ENCODE results near the gene ENPP3. TPM values are rescaled to one million over a fixed set of nuclear protein-coding genes. Genes with fewer than 3 reads are reported as not detected.
A peak's percentile ranks its signal among the peaks of the same experiment; 100 is the strongest.

Gene ENPP3
- not detected for polyA plus RNA-seq (2012; ENCODE audit: missing spikeins)

GRCh38 chr6:131636880-131637792 is at the start of gene ENPP3:
TSS of gene ENPP3 (plus strand) at chr6:131637302. CDS start at chr6:131637385, 83 bp downstream.
- no peak for TF ChIP-seq POLR2AphosphoS5 (IDR thresholded peaks at IDR 0.05; ENCODE audit: low read depth, low read length)
- TF ChIP-seq TAF1 (IDR thresholded peaks at IDR 0.05; ENCODE audit: borderline replicate concordance, low read depth, low read length) = no peak
- no peak for TF ChIP-seq POLR2A (IDR thresholded peaks at IDR 0.05; ENCODE audit: low read depth, low read length)
- DNase-seq (ENCODE audit: insufficient read length) = no peak
- FAIRE-seq = no peak

- FAIRE-seq (no peak), DNase-seq (ENCODE audit: insufficient read length) (no peak)
- TF ChIP-seq POLR2AphosphoS5 (IDR thresholded peaks at IDR 0.05; ENCODE audit: low read depth, low read length) = no peak
- TF ChIP-seq POLR2A (IDR thresholded peaks at IDR 0.05; ENCODE audit: low read depth, low read length) = no peak
- TF ChIP-seq TAF1 (IDR thresholded peaks at IDR 0.05; ENCODE audit: borderline replicate concordance, low read depth, low read length) = no peak
Observed at GRCh38 chr6:131587909-131588308, 49.2 kb upstream of the ENPP3 start.

- FAIRE-seq (no peak), DNase-seq (ENCODE audit: insufficient read length) (no peak)
- no peak for TF ChIP-seq POLR2A (IDR thresholded peaks at IDR 0.05; ENCODE audit: low read depth, low read length)
- TF ChIP-seq TAF1 (IDR thresholded peaks at IDR 0.05; ENCODE audit: borderline replicate concordance, low read depth, low read length) = no peak
- no peak for TF ChIP-seq POLR2AphosphoS5 (IDR thresholded peaks at IDR 0.05; ENCODE audit: low read depth, low read length)
Observed at GRCh38 chr6:131588643-131589042, 48.5 kb upstream of the ENPP3 start.

- TF ChIP-seq TAF1 (IDR thresholded peaks at IDR 0.05; ENCODE audit: borderline replicate concordance, low read depth, low read length) = no peak
- no peak for TF ChIP-seq POLR2A (IDR thresholded peaks at IDR 0.05; ENCODE audit: low read depth, low read length)
- no peak for TF ChIP-seq POLR2AphosphoS5 (IDR thresholded peaks at IDR 0.05; ENCODE audit: low read depth, low read length)
- no peak for FAIRE-seq
- DNase-seq (ENCODE audit: insufficient read length) = no peak
Observed at GRCh38 chr6:131592935-131593334, 44.2 kb upstream of the ENPP3 start.

- TF ChIP-seq POLR2A (IDR thresholded peaks at IDR 0.05; ENCODE audit: low read depth, low read length) = no peak
- no peak for TF ChIP-seq TAF1 (IDR thresholded peaks at IDR 0.05; ENCODE audit: borderline replicate concordance, low read depth, low read length)
- TF ChIP-seq POLR2AphosphoS5 (IDR thresholded peaks at IDR 0.05; ENCODE audit: low read depth, low read length) = no peak
- no peak for DNase-seq (ENCODE audit: insufficient read length)
- no peak for FAIRE-seq
Observed at GRCh38 chr6:131594074-131594473, 43.0 kb upstream of the ENPP3 start.

- TF ChIP-seq TAF1 (IDR thresholded peaks at IDR 0.05; ENCODE audit: borderline replicate concordance, low read depth, low read length) (no peak), POLR2A (IDR thresholded peaks at IDR 0.05; ENCODE audit: low read depth, low read length) (no peak), POLR2AphosphoS5 (IDR thresholded peaks at IDR 0.05; ENCODE audit: low read depth, low read length) (no peak)
- FAIRE-seq = no peak
- no peak for DNase-seq (ENCODE audit: insufficient read length)
Observed at GRCh38 chr6:131597446-131597845, 39.7 kb upstream of the ENPP3 start.

GRCh38 chr6:131600716-131601115 is 36.4 kb upstream of the ENPP3 start:
- TF ChIP-seq POLR2A (IDR thresholded peaks at IDR 0.05; ENCODE audit: low read depth, low read length) (no peak), TAF1 (IDR thresholded peaks at IDR 0.05; ENCODE audit: borderline replicate concordance, low read depth, low read length) (no peak), POLR2AphosphoS5 (IDR thresholded peaks at IDR 0.05; ENCODE audit: low read depth, low read length) (no peak)
- no peak for FAIRE-seq
- DNase-seq (ENCODE audit: insufficient read length) = no peak

- no peak for TF ChIP-seq POLR2AphosphoS5 (IDR thresholded peaks at IDR 0.05; ENCODE audit: low read depth, low read length)
- FAIRE-seq = no peak
- DNase-seq (ENCODE audit: insufficient read length) = no peak
Observed at GRCh38 chr6:131602781-131603312, 34.3 kb upstream of the ENPP3 start.

GRCh38 chr6:131613296-131613925 is 23.7 kb upstream of the ENPP3 start:
- no peak for TF ChIP-seq TAF1 (IDR thresholded peaks at IDR 0.05; ENCODE audit: borderline replicate concordance, low read depth, low read length)
- TF ChIP-seq POLR2A (IDR thresholded peaks at IDR 0.05; ENCODE audit: low read depth, low read length) = no peak
- no peak for TF ChIP-seq POLR2AphosphoS5 (IDR thresholded peaks at IDR 0.05; ENCODE audit: low read depth, low read length)
- FAIRE-seq (no peak), DNase-seq (ENCODE audit: insufficient read length) (no peak)

GRCh38 chr6:131615275-131615674 is 21.8 kb upstream of the ENPP3 start:
- FAIRE-seq (no peak), DNase-seq (ENCODE audit: insufficient read length) (no peak)
- TF ChIP-seq TAF1 (IDR thresholded peaks at IDR 0.05; ENCODE audit: borderline replicate concordance, low read depth, low read length) = no peak
- TF ChIP-seq POLR2AphosphoS5 (IDR thresholded peaks at IDR 0.05; ENCODE audit: low read depth, low read length) = no peak
- TF ChIP-seq POLR2A (IDR thresholded peaks at IDR 0.05; ENCODE audit: low read depth, low read length) = no peak

- peak; percentile 93 for FAIRE-seq
- TF ChIP-seq POLR2A (IDR thresholded peaks at IDR 0.05; ENCODE audit: low read depth, low read length) (peak; percentile 76), POLR2AphosphoS5 (IDR thresholded peaks at IDR 0.05; ENCODE audit: low read depth, low read length) (peak; percentile 83), TAF1 (IDR thresholded peaks at IDR 0.05; ENCODE audit: borderline replicate concordance, low read depth, low read length) (peak; percentile 94)
Observed at GRCh38 chr6:131627724-131628682, 9.1 kb upstream of the ENPP3 start, which contains the start of gene MED23. TSS of gene MED23 (minus strand) at chr6:131628242. CDS start at chr6:131628049, 193 bp downstream.

More at GRCh38 chr6:131627724-131628682, 9.1 kb upstream of the ENPP3 start, which contains the start of gene MED23:
- peak; percentile 52 for DNase-seq (ENCODE audit: insufficient read length)
